GM18907 (cell line): Measurements from ENCODE around the gene TTC34.
"Not testable (repeated sequence)": the region's sequence is repeated elsewhere in the genome, so short reads cannot be mapped to it uniquely, and the experiment has no call there.

Source experiments
- ATAC-seq: cut with Tn5 transposase; IDR thresholded peaks from one replicate; pipeline ENCODE4 v1.9.1; 2021; ENCODE audit warnings: mild to moderate bottlenecking, moderate library complexity; ENCODE audit not compliant: unreplicated experiment

The TTC34 gene

GRCh38 chr1:2630498-2631135 lies 170.9 kb downstream of the TTC34 start:
- ATAC-seq, result no peak

- no peak for ATAC-seq
Measured at GRCh38 chr1:2629627-2630497, 171.6 kb downstream of the TTC34 start.

GRCh38 chr1:2628933-2629626 lies 172.4 kb downstream of the TTC34 start:
- ATAC-seq, result no peak

GRCh38 chr1:2628191-2628932 lies 173.1 kb downstream of the TTC34 start:
- ATAC-seq, result no peak

GRCh38 chr1:2627746-2628145 lies 173.7 kb downstream of the TTC34 start:
- no peak for ATAC-seq

DNA sequence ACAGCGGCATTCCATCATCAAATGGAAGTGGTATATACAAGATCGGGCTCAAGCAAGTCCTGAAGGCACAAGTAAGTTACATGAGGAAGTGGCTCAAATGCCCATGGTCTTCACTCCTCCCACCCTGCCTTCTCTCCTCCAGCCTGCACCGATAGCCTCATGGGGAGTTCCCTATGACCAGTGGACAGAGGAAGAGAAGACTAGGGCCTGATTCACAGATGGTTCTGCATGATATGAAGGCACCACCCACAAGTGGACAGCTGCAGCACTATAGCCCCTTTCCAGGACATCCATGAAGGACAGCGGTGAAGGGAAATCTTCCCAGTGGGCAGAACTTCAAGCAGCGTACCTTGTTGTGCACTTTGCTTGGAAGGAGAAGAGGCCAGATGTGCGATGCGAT lies 175.7 kb downstream of the TTC34 start:
- ATAC-seq, result not testable (repeated sequence)

DNA sequence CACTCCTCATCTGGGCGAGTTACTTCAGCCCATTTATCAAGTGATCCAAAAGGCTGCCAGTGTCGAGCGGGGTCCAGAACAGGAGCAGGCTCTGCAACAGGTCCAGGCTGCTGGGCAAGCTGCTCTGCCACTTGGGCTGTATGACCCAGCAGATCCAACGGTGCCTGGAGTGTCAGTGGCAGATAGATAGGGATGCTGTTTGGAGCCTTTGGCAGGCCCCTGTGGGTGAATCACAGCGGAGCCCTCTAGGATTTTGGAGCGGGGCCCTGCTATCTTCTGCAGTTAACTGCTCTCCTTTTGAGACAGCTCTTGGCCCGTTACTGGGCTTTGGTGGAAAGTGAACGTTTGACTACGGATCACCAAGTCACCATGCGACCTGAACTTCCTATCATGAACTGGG lies 176.2 kb downstream of the TTC34 start:
- no peak for ATAC-seq

DNA sequence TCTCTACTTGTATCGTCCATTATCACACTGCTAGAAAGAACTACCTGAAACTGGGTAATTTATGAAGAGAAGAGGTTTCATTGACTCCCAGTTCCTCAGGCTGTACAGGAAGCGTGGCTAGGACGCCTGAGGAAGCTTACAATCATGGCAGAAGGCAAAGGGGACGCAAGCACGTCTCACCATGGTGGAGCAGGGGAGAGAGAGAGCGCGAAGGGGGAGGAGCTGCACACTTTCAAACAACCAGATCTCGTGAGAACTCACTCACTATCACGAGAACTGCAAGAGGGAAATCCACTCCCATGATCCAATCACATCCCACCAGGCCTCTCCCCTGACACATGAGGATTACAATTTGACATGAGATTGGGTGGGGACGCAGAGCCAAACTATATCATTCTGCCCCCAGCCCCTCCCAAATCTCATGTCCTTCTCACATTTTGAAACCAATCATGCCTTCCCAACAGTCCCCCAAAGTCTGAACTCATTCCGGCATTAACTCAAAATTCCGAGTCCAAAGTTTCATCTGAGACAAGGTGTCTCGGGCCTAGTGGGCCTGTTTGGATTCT lies 176.7 kb downstream of the TTC34 start:
- ATAC-seq, result no peak

DNA sequence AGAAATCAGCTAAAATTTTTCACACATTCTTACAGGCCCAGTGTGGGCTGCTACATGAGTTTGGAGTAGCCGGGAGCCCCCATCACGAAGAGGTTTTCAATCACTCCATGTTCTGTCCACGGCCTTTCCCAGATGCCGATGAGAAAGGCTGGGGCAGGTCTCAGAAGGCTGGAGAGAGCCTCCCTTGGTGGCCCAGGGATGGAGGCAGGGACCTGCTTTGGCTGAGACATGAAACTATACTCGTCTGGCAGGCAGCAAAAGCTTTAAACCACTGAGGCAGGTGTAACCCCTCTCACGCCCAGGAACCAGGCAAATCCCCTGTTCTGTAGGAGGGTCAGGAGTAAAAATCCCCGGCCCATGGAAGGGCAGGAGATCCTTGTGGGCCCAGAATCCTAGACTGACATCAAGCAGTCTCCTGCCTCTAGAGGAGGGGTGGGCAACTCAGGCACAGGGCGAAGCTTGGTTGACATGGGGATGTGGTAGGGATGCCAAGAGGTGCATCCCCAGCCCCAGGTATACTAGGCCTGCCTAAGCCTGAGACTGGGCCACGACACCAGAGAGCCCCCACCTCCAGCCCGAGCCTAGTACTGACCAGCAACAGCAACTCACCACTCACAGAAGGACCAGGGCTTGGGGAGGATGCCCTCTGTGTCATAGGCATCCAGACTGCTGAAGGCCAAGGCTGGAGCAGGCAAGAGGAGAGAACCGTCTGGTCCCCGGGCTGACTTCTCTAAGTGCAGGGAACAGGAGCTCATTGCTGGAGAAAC lies 177.7 kb downstream of the TTC34 start:
- no peak for ATAC-seq

GRCh38 chr1:2617971-2618470 lies 183.5 kb downstream of the TTC34 start:
- ATAC-seq, result no peak

- ATAC-seq, result no peak
Measured at GRCh38 chr1:2614145-2614544, 187.3 kb downstream of the TTC34 start.

DNA sequence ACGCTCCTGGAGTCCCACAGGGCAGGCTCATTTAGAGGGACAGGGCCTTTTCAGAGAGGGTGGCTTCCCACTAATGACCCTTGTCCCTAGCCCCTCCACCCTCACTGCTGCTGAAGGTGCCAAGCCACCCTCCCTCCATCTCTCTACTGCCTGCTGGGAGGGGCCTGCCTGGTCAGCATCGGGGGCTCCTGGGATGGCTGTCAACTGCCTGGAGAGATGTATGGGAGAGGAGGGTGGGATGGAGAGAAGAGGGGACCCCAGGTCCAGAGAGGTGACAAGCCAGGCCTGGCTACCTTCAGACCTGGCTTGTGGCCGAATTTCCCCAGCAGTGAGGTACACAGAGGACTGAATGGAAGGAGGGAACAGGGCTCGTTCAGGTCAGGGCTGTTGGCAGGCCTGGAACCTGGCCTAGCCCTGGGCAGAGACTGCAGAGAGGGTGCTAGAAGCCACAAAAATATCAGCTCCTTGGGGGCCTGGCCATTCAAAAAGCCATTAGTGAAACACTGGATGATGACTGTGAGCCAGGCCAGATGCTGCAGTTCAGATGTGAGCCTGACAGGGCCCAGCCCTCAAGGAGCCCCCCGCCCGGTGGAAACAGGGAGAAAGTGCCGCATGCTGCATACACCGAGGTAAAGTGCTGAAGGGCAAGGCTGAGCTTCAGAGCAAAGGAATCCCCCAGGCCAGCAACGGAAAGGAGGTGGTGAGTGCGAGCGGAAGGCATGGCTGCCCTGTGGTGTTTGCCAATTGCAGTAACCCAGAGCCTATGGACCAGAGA lies 188.7 kb downstream of the TTC34 start:
- no peak for ATAC-seq

GRCh38 chr1:2611621-2612437 lies 189.7 kb downstream of the TTC34 start:
- no peak for ATAC-seq

DNA sequence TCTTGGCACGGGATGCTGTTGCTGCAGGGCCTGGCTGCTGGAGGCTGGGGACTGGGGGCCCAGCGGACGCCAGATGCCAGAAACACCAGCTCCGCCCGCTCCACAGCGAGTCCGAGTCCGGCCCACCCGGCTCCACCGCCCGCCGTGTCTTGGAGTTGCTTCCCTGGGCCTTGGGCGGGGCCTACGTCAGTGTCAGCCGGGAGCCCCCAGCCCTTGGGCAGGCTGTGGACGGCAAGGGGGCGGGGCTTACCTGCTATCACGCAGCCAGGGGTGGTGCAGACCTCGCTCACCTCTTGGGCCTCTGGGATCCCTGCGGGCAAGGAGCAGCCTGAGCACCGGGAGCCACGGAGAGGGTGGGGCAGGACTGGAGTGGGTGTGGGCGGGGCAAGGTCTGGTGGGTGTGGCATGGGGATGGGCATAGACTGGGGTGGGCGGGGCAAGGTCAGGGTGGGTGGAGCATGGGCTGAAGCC lies 190.4 kb downstream of the TTC34 start:
- no peak for ATAC-seq

GRCh38 chr1:2610036-2610959 lies 191.2 kb downstream of the TTC34 start:
- ATAC-seq, result no peak

GRCh38 chr1:2609319-2610035 lies 192.0 kb downstream of the TTC34 start:
- ATAC-seq, result no peak
